GM08714 (cell line): ENCODE data around the gene SLC7A6.

Experiments used
- H3K4me3 ChIP-seq: fragments of 200-500 bp; sonication (Bioruptor generic); 2 replicates; pipeline ENCODE4 v1.5.1; 2014; ENCODE audit warnings: mild to moderate bottlenecking, low read length, inconsistent platforms
- ZNF274 ChIP-seq: IDR thresholded peaks from 2 replicates; pipeline ENCODE4 v1.6.1; 2012; ENCODE audit warnings: mild to moderate bottlenecking, low read depth, low read length

The SLC7A6 gene

GRCh38 chr16:68289202-68289601, 24.9 kb downstream of the SLC7A6 start:
- H3K4me3 ChIP-seq = no peak overlapping the region; the same call in 1 of the 2 replicates
- TF ChIP-seq ZNF274 = no peak

DNA sequence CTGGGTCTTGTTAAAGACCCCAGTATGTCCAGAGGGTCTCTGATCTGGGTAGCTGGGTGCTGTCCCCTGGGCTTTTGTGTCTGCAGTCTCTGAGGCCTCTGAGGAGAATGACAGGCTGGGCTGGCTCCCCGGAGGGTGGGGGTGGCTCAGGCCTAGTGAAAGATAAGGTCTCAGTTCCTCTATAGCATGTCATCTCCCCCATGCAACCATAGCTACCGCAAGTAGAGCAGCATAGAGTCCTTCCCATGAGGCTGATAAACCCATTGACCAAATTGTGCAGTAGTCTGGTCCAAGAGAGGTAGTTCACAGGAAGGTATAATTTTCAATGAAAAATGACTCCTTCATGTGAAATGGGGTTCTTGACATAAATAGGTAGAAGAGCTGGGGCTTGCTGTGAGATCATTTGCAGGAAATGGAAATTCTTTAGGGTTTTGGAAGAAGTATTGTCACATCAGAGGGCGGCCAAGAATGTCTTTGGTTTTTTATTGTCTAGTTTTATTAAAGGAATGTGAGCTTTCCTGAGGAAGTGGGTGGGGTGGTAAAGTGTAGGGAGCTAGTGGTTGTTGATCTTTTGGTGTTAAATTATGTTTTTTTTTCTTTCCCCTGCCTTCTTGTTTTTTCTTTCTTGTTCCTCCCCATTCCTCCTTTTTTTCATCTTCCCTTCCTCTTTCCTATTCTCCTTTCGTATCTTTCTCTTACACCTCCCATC, 25.4 kb downstream of the SLC7A6 start:
- no peak for TF ChIP-seq ZNF274
- H3K4me3 ChIP-seq = no peak overlapping the region; the same call in 1 of the 2 replicates

DNA sequence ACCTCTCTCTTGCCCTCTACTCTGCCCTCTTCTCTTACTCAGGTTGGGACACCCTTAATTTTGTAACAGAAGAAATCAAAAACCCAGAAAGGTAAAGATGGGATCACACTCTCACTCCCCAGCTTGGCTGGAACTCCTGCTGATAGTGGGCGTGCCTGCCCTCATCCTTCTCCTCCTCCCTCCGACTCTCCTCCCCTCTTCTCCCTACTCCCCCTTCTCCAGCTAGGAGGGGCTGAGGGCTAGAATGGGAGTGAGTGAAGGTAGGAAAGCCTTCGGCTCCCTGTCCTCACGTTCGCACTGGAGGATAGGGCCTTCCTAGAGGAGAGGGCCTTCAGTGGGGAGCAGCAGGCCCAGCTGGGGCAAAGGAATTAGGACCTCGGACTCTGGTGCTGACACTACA, 26.1 kb downstream of the SLC7A6 start:
- TF ChIP-seq ZNF274 = no peak
- H3K4me3 ChIP-seq = no peak overlapping the region

- TF ChIP-seq ZNF274 = no peak
- no peak overlapping the region for H3K4me3 ChIP-seq
Measured at GRCh38 chr16:68291227-68291626, 26.9 kb downstream of the SLC7A6 start.

DNA sequence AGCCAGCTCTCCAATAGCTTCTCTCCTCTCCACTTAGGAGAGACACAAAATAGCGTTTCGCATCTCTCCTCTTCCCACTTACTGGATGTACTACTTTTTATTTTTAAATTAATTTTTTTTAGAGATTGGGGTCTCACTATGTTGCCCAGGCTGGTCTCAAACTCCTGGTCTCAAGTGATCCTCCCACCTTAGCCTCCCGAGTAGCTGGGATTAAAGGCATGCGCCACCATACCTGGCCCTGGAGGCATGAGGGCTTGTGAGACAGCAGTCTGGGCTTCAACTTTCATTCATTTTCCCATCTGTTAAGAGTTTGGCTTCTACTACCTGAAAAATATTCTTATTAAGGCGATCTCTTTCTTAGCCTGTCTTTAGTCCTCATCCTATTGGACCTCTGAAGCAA, 28.1 kb downstream of the SLC7A6 start:
- no peak overlapping the region for H3K4me3 ChIP-seq
- TF ChIP-seq ZNF274 = no peak

- TF ChIP-seq ZNF274 = no peak
- no peak overlapping the region for H3K4me3 ChIP-seq
Measured at GRCh38 chr16:68296291-68296690, 32.0 kb downstream of the SLC7A6 start.

GRCh38 chr16:68296693-68297092, 32.4 kb downstream of the SLC7A6 start:
- H3K4me3 ChIP-seq = no peak overlapping the region
- TF ChIP-seq ZNF274 = no peak

DNA sequence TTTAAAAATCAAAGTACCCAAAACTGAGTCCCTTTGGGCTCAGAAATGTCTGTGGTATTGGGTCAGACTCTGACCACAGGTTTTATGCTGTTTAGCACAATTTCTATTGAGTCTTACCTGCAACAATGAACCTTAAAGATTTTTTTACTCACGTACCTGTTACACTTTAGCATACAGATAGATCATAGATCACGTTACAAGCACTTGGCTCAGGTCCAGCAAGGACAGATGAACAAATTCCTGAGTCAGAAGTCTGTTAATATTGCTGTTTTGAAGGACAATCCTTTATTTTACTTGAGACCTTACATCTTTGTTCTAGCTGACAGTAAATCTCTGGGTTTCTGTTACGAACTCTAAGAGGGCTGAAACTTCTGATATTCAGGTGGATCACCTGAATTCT, 33.6 kb downstream of the SLC7A6 start:
- no peak for TF ChIP-seq ZNF274
- H3K4me3 ChIP-seq = no peak overlapping the region

DNA sequence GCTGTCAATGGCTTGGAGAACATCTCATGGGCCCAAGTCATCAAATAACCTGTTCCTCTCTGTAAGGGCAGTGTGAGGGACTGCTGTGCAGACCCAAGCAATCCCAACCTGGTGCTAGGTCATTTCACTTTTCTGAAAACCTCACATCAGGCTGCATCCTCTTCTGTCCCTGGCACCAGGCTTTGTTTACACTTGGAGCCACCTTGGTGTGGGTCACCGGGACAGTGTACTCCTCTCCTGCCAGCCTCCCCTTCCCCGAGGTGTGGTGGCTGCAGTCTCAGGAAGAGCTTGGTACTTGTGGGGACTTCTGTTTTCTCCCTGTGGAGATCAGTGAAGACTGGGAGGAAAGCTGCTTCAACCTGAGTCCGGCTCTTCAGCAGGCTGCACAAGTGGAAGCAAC, 34.0 kb downstream of the SLC7A6 start:
- no peak for TF ChIP-seq ZNF274
- H3K4me3 ChIP-seq = no peak overlapping the region

GRCh38 chr16:68298907-68299561, 34.7 kb downstream of the SLC7A6 start:
- no peak overlapping the region for H3K4me3 ChIP-seq
- TF ChIP-seq ZNF274 = no peak

GRCh38 chr16:68299571-68300453, 35.5 kb downstream of the SLC7A6 start:
- no peak for TF ChIP-seq ZNF274
- H3K4me3 ChIP-seq = no peak overlapping the region

- TF ChIP-seq ZNF274 = no peak
- no peak overlapping the region for H3K4me3 ChIP-seq
Measured at GRCh38 chr16:68300734-68301459, 36.6 kb downstream of the SLC7A6 start.

DNA sequence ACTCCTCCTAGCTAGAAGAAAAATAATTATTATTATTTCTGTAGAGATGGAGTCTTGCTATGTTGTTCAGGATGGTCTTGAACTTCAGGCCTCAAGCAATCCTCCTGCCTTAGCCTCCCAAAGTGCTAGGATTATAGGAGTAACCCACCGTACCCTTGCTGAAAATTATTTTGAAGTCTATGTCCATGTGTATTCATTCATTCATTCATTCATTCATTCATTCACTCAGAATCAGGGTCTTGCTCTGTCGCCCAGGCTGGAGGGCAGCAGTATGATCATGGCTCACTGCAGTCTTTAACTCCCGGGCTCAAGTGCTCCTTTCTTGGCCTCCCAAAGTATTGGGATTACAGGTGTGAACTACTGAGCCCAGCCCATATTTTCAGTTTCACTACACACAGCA, 42.3 kb downstream of the SLC7A6 start:
- no peak for TF ChIP-seq ZNF274
- H3K4me3 ChIP-seq = no peak overlapping the region

DNA sequence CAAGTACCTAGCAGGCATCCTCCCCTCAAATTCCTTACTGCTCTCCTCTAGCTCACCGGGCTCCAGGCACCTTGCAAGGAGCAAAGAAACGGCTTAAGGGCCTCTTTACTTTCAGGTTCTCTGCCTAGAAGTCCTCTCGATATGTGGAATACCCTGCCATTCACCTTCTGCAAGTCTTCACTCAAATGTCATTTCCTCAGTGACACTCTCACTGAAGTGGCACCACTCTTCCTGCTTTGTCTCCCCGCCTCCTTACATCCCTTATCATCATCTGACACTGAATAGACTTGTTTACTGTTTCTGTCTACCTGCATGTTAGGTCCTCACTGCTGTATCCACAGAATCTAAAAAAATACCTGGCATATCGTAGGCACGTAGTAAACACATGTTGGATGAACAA, 45.5 kb downstream of the SLC7A6 start:
- peak overlapping the region; percentile 75 for H3K4me3 ChIP-seq
- TF ChIP-seq ZNF274 = no peak
